Activated T-cell treated with anti-CD3 and anti-CD28 coated beads, Interleukin-2, amount 50 U/mL, for 48 hours (primary cell): ENCODE data around the gene SETD9.
A peak's percentile ranks its signal among the peaks of the same experiment; 100 is the strongest.

Experiments used
- DNase-seq, 2 experiments: peaks; one replicate each; pipeline ENCODE4 v3.0.0-alpha.2; 2020

Gene SETD9

DNA sequence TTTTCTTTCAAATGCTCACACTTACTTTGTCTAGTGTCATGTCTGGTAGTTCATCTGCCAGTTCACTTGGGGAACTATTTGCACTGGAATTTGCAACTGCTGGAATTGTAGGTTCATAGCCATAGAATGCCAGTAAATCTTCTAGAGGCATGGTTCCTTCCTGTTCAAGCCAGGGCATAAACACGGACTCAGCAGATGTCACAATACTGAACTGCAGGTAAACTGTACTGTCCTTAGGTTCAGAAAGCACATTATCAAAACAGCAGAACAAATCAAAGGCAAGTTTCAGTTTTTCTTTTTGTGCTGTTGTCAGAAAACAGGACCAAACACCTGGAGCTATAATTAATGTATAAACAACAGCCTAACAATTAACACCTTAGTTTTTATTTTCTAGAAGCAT is 29.5 kb downstream of the SETD9 start:
- no peak for DNase-seq

DNA sequence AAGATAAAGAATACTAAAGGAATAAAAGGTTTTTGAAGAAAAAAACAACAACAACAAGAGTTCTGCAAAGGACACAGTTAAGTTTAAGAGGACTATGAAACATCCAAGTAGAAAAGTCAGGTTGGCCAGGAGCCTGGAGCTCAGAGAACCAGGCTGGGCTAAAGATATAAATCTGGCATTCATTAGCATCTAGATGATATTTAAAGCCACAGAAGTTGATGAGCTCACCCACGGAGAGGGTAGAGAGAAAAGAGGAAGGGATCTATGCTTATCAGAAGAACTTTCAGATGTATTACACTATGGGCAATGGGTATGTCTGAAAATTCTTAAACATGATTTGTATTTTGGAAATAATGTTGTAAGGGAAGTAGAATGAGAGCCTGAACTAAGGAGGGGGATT is 32.6 kb downstream of the SETD9 start:
- DNase-seq = no peak

- DNase-seq = no peak
Measured at GRCh38 chr5:56947052-56947451, 37.7 kb downstream of the SETD9 start.

DNA sequence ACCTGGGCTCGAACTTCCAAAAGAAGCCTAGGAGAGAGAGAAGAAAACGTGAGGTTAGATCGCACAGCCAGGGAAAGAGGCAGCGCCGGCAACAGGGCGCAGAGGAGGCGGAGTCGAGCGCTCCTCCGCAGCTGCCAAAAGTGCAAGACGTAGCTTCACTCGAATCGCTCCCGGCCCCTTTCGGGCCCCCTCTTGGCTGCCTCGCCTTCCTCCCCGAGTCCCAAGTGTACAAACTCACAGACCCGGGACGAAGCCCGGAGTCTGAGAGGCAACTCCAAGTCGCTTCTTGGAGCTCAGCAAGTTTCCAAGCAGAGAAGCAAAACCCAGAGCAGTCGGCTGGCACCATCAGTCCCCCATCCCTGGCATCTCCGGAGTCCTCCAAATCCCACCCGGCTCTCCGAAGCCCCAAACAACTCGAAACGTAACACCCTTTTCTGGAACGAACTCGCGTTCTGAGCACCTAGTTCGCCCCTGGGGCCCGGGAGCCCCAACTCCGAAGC is 41.3 kb downstream of the SETD9 start:
- peak; percentile 72 to 75 for DNase-seq

- DNase-seq = peak; percentile 46 to 54
Measured at GRCh38 chr5:56951126-56951945, 41.9 kb downstream of the SETD9 start.

- peak; percentile 78 to 87 for DNase-seq
Measured at GRCh38 chr5:56951946-56952691, 42.7 kb downstream of the SETD9 start, which contains the start of gene MIER3. Gene MIER3 (minus strand): TSS chr5:56952123. CDS start chr5:56952102, 21 bp downstream.

DNA sequence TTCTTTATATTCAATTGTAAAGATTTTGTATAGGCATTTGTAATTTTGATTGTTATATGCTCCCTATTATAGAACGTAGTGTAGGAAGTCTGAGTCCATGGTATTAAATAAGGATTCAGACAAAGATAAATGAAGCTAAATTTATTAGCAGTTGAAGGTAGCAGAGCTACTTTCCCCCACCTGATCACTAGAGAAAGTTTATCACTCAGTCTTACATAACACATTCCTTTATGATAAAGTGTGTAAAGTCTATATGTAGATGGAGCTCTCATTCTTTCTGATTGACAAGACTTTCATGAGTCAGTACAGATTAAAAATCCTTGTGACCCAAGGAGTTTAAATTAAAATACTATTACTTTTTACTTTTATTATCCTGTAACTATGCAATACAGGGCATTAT is 44.9 kb downstream of the SETD9 start:
- no peak for DNase-seq

GRCh38 chr5:56958595-56958994 is 49.2 kb downstream of the SETD9 start:
- DNase-seq = no peak

- no peak for DNase-seq
Measured at GRCh38 chr5:56959326-56959725, 49.9 kb downstream of the SETD9 start.

GRCh38 chr5:56961746-56962145 is 52.4 kb downstream of the SETD9 start:
- DNase-seq = no peak

GRCh38 chr5:56962286-56962685 is 52.9 kb downstream of the SETD9 start:
- DNase-seq = no peak

GRCh38 chr5:56963246-56963645 is 53.9 kb downstream of the SETD9 start:
- DNase-seq = no peak

GRCh38 chr5:56964173-56964572 is 54.8 kb downstream of the SETD9 start:
- DNase-seq = no peak
